Lung (tissue), 12 donors: ENCODE measurements around the gene CCDC150. TPM values are rescaled to one million over a fixed set of nuclear protein-coding genes. Genes with fewer than 3 reads are reported as not detected.
A peak's percentile ranks its signal among the peaks of the same experiment; 100 is the strongest.

Source experiments
- ATAC-seq: fragments of 200-7000 bp; cut with Tn5 transposase; one replicate; pipeline ENCODE4 v1.9.1; 2020; ENCODE audit warnings: moderate number of reproducible peaks; ENCODE audit not compliant: insufficient read depth, low FRiP score
- DNase-seq, 3 donors: peaks; one replicate each; pipeline ENCODE4 v3.0.0-alpha.2; 2013 to 2017
- H3K27ac ChIP-seq, 2 donors: one replicate each; pipeline ENCODE4 v1.5.1; 2013; ENCODE audit warnings: mild to moderate bottlenecking in 2 of 2, moderate library complexity in 2 of 2, control low read depth in 1 of 2, inconsistent platforms in 1 of 2, low read depth in 1 of 2, low read length in 1 of 2
- H3K27me3 ChIP-seq, 3 donors: one replicate each; pipeline ENCODE4 v1.5.1; 2013; ENCODE audit warnings: low read length in 2 of 3; ENCODE audit not compliant: control insufficient read depth in 3 of 3, insufficient read depth in 3 of 3
- H3K36me3 ChIP-seq, 4 donors: one replicate each; pipeline ENCODE4 v1.5.1; 2013; ENCODE audit warnings: low read length in 4 of 4, mild to moderate bottlenecking in 1 of 4, moderate library complexity in 1 of 4; ENCODE audit not compliant: control insufficient read depth in 4 of 4, insufficient read depth in 4 of 4
- H3K4me1 ChIP-seq, 5 donors: one replicate each; pipeline ENCODE4 v1.5.1; 2013; ENCODE audit warnings: low read length in 5 of 5, mild to moderate bottlenecking in 2 of 5, moderate library complexity in 1 of 5; ENCODE audit not compliant: control insufficient read depth in 5 of 5, insufficient read depth in 5 of 5
- H3K4me3 ChIP-seq: one replicate; pipeline ENCODE4 v1.5.1; 2013; ENCODE audit warnings: mild to moderate bottlenecking, control low read depth, moderate library complexity
- H3K9ac ChIP-seq, 2 donors: one replicate each; pipeline ENCODE4 v1.5.1; 2013; ENCODE audit warnings: low read length in 2 of 2, control low read depth in 1 of 2; ENCODE audit not compliant: insufficient read depth in 1 of 2
- H3K9me3 ChIP-seq, 4 donors: one replicate each; pipeline ENCODE4 v1.5.1; 2013; ENCODE audit warnings: low read length in 3 of 4, mild to moderate bottlenecking in 1 of 4, moderate library complexity in 1 of 4; ENCODE audit not compliant: control insufficient read depth in 4 of 4, insufficient read depth in 3 of 4
- CTCF ChIP-seq: IDR thresholded peaks from 2 replicates; pipeline ENCODE4 v1.5.1; 2012; ENCODE audit warnings: mild to moderate bottlenecking; ENCODE audit errors: control extremely low read depth, extremely low read depth
- WGBS, 2 donors: extraction: QIAGEN DNeasy Blood & Tissue Kit; methylation state at CpG; one replicate each; pipeline ENCODE4 v1.1.7; 2013; 5-methylcytosine and 5-hydroxymethylcytosine counted together
- polyA plus RNA-seq, 2 donors: library from polyadenylated mRNA; stranded (reverse); fragments of 200-250 nt; gene quantifications; one replicate each; pipeline ENCODE4 v1.2.1, GENCODE V29; 2013
- total RNA-seq, 2 donors: library from RNA; depleted of rRNA in 1 of 2; stranded (reverse); fragments of >200 nt in 1 of 2; gene quantifications; one replicate each; pipeline ENCODE4 v1.2.1, GENCODE V29; 2014 to 2021
- donor health status: control.
- donor health status: control.
- donor health status: Bipolar disorder and iron deficiency.
- donor health status: healthy.
- donor health status: DM: yes; HTN: yes; CAD: no.

Gene CCDC150
- total and polyA plus RNA-seq, 4 donors: 0.31 to 7.1 (median 0.93) TPM

- DNase-seq (peak in 1 of 3 donors; percentile 8), ATAC-seq (no peak)
- TF ChIP-seq CTCF: no peak
- no peaks in the 10 kb centered on the region for H3K36me3 ChIP-seq
- WGBS, 2 donors: 69 to 73% methylated on average over 13 of the region's 13 CpGs
- no peak overlapping the region for H3K4me3 ChIP-seq
- no peaks in the 10 kb centered on the region for H3K27me3 ChIP-seq
- H3K27ac ChIP-seq: peak overlapping the region in 1 of 2 donors; percentile 71
- H3K4me1 ChIP-seq: peaks cover 0 to 4% (median 0%) of the 10 kb centered on the region in 5 donors
- no peak overlapping the region for H3K9ac ChIP-seq
- H3K9me3 ChIP-seq: no peaks in the 10 kb centered on the region
These were observed 37.8 kb upstream of the CCDC150 start for GRCh38 chr2:196601430-196602306.

- TF ChIP-seq CTCF: no peak
- ATAC-seq (no peak), DNase-seq (no peak)
- no peak overlapping the region for H3K9ac ChIP-seq
- peaks cover 0 to 4% (median 2%) of the 10 kb centered on the region in 5 donors for H3K4me1 ChIP-seq
- no peaks in the 10 kb centered on the region for H3K9me3 ChIP-seq
- H3K27ac ChIP-seq: no peak overlapping the region
- H3K36me3 ChIP-seq: no peaks in the 10 kb centered on the region
- WGBS, 2 donors: 74 to 95% methylated on average over 2 of the region's 2 CpGs
- no peak overlapping the region for H3K4me3 ChIP-seq
- H3K27me3 ChIP-seq: no peaks in the 10 kb centered on the region
These were observed 35.3 kb upstream of the CCDC150 start for GRCh38 chr2:196604196-196604595.

- Histone ChIP-seq H3K27ac (no peak overlapping the region), H3K36me3 (no peaks in the 10 kb centered on the region), H3K27me3 (no peaks in the 10 kb centered on the region), H3K9ac (no peak overlapping the region), H3K4me1 (peaks cover 0 to 3% (median under 1%) of the 10 kb centered on the region in 5 donors), H3K4me3 (no peak overlapping the region), H3K9me3 (no peaks in the 10 kb centered on the region)
- TF ChIP-seq CTCF: no peak
- 63 to 72% methylated on average over 3 of the region's 3 CpGs for WGBS, 2 donors
- no peak for ATAC-seq
- DNase-seq: peak in 1 of 3 donors; percentile 6
These were observed 33.0 kb upstream of the CCDC150 start for GRCh38 chr2:196606516-196606915.
